ENCODE data around the gene LAMA2. TPM values are rescaled to one million over a fixed set of nuclear protein-coding genes. Genes with fewer than 3 reads are reported as not detected.

Gene LAMA2
- total and polyA plus RNA-seq, 3 donors from 2014 or later: 25.9 to 94.8 (median 56.0) TPM

DNA sequence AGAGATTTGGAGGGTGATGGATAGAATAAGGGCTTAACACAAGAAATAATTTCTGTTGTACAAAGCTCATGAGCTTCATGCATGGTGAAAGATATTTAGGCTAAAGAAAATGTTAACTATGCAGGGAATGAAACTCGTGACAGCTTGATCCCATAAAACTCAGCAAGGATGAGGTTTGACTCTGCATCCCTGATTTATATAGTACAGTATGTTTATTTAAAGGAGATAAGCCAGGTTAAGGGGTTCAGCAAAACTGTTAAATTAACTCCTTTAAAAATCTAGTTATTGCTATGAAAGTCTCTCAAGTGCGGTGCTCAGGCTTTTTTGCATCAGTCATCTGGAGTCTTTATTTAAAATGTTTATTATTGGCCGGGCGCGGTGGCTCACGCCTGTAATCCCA, 326.4 kb downstream of the LAMA2 start:
- Histone ChIP-seq H3K9me3 (no peaks in the 10 kb centered on the region), H3K36me3 (ENCODE audit: low read depth, missing control alignments) (no peaks in the 10 kb centered on the region), H3K4me1 (no peaks in the 10 kb centered on the region), H3K27me3 (no peaks in the 10 kb centered on the region), H3K4me3 (no peak overlapping the region), H3K27ac (no peak overlapping the region)
- intact Hi-C loops (cut with DNase I; ENCODE audit: low total_unique reads): no loop called here
- TF ChIP-seq POLR2A (IDR thresholded peaks at IDR 0.05): no peak
- TF ChIP-seq, protein P1, sequence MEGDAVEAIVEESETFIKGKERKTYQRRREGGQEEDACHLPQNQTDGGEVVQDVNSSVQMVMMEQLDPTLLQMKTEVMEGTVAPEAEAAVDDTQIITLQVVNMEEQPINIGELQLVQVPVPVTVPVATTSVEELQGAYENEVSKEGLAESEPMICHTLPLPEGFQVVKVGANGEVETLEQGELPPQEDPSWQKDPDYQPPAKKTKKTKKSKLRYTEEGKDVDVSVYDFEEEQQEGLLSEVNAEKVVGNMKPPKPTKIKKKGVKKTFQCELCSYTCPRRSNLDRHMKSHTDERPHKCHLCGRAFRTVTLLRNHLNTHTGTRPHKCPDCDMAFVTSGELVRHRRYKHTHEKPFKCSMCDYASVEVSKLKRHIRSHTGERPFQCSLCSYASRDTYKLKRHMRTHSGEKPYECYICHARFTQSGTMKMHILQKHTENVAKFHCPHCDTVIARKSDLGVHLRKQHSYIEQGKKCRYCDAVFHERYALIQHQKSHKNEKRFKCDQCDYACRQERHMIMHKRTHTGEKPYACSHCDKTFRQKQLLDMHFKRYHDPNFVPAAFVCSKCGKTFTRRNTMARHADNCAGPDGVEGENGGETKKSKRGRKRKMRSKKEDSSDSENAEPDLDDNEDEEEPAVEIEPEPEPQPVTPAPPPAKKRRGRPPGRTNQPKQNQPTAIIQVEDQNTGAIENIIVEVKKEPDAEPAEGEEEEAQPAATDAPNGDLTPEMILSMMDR (IDR thresholded peaks at IDR 0.05): no peak
- DNase-seq: no peak
- 67 to 69% methylated on average over 6 of the region's 6 CpGs for WGBS, 2 donors

DNA sequence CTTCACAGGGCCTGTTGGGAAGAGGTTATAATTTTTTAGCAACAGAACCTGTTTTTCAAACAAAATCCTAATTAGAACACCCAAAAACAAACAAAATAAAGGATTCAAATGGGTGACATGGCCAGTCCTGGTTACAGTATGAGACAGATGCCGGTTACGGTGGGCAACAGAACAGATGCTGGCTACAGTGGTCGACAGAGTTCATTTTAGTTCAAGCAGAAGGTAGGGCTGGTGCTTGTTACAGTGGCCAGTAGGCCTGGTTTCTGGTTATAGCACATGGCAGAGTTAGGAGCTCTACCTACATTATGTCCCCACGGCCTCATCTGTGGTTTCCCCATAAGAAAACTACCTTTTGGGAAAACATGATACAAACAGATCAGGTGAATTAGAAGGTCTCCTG, 327.7 kb downstream of the LAMA2 start:
- Histone ChIP-seq H3K27ac (no peak overlapping the region), H3K27me3 (no peaks in the 10 kb centered on the region), H3K4me1 (no peaks in the 10 kb centered on the region), H3K36me3 (ENCODE audit: low read depth, missing control alignments) (no peaks in the 10 kb centered on the region), H3K9me3 (no peaks in the 10 kb centered on the region), H3K4me3 (no peak overlapping the region)
- intact Hi-C loops (cut with DNase I; ENCODE audit: low total_unique reads): no loop called here
- no peak for TF ChIP-seq POLR2A (IDR thresholded peaks at IDR 0.05)
- TF ChIP-seq, protein P1 (IDR thresholded peaks at IDR 0.05): no peak
- WGBS, 2 donors: 90 to 94% methylated on average over 4 of the region's 4 CpGs
- no peak for DNase-seq

DNA sequence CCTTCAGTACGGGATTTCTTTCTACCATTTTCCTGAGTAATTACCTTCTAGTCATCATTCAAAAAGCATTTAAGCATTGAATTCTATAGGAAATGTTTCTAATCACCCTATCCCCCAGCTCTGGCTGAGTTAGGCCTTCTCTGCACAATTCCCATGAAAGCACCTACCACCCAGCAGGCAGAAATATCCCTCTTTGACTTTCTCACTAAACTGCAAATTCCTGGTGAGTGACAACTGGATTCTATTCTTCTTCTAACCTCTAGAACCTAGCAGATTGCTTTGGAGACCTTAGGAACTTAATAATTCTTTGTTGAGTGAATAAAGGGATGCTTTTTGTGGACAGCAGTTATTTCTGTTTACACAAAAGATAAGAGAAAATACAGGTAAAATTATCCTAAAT, 328.7 kb downstream of the LAMA2 start:
- no peaks in the 10 kb centered on the region for H3K9me3 ChIP-seq
- H3K4me3 ChIP-seq: no peak overlapping the region
- no peak for DNase-seq
- intact Hi-C loops (cut with DNase I; ENCODE audit: low total_unique reads): no loop called here
- 79 to 97% methylated on average over 1 of the region's 1 CpG for WGBS, 2 donors
- peak overlapping the region in 1 of 2 donors; percentile 2 for H3K27ac ChIP-seq
- H3K4me1 ChIP-seq: no peaks in the 10 kb centered on the region
- no peak for TF ChIP-seq POLR2A (IDR thresholded peaks at IDR 0.05)
- TF ChIP-seq, protein P1 (IDR thresholded peaks at IDR 0.05): no peak
- H3K36me3 ChIP-seq (ENCODE audit: low read depth, missing control alignments): no peaks in the 10 kb centered on the region
- H3K27me3 ChIP-seq: no peaks in the 10 kb centered on the region

DNA sequence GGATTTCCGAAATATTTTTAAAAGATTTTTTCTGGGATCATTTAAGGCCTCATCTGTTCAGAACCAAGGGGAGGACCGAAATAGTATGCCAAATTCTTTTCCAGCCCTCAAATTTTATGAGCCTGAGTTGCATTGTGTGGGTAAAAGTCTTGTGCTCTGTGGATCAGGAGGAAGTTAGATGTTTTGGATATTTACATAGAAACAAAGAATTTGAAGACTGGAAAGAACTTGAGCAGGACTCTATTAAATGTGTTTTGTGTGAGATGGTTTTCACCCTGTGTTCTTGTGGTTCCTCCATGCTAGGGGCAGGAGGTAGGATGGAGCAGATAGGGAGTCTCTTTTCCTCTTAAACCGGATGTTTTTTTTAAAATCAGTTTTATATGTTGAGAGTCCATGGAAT, 329.1 kb downstream of the LAMA2 start:
- no peak for DNase-seq
- no peaks in the 10 kb centered on the region for H3K36me3 ChIP-seq (ENCODE audit: low read depth, missing control alignments)
- H3K4me3 ChIP-seq: no peak overlapping the region
- WGBS, 2 donors: 53 to 67% methylated on average over 3 of the region's 3 CpGs
- H3K4me1 ChIP-seq: no peaks in the 10 kb centered on the region
- TF ChIP-seq, protein P1 (IDR thresholded peaks at IDR 0.05): no peak
- TF ChIP-seq POLR2A (IDR thresholded peaks at IDR 0.05): no peak
- intact Hi-C loops (cut with DNase I; ENCODE audit: low total_unique reads): no loop called here
- H3K9me3 ChIP-seq: no peaks in the 10 kb centered on the region
- H3K27me3 ChIP-seq: no peaks in the 10 kb centered on the region
- H3K27ac ChIP-seq: peak overlapping the region in 1 of 2 donors; percentile 43

DNA sequence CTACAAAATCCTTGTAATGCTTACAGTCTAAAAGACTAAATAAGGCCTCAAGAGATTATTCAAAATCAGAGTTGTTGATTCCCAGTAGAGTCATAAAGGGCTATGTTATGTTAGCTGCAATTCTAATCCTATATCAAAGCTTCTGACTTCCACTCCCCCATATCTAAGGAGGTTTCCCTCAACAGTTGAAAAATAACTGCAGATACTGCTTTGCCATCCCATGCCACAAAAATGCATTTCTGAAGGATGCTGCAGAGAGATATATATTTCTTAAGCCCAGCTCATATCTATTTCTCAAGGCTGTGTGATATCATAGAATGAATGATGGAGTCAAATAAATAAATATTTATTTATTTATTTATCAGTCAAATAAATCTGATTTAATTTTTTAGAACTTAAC, 332.3 kb downstream of the LAMA2 start:
- Histone ChIP-seq H3K4me3 (no peak overlapping the region), H3K27ac (no peak overlapping the region), H3K4me1 (no peaks in the 10 kb centered on the region), H3K27me3 (no peaks in the 10 kb centered on the region), H3K36me3 (ENCODE audit: low read depth, missing control alignments) (no peaks in the 10 kb centered on the region), H3K9me3 (no peaks in the 10 kb centered on the region)
- intact Hi-C loops (cut with DNase I; ENCODE audit: low total_unique reads): no loop called here
- DNase-seq: no peak
- no peak for TF ChIP-seq POLR2A (IDR thresholded peaks at IDR 0.05)
- TF ChIP-seq, protein P1 (IDR thresholded peaks at IDR 0.05): no peak

Data from testis (tissue), 3 donors.